GM12878 (cell line): ENCODE results near the gene CDK11B. TPM values are rescaled to one million over a fixed set of nuclear protein-coding genes. Genes with fewer than 3 reads are reported as not detected.
"Not testable (repeated sequence)": the region's sequence is repeated elsewhere in the genome, so short reads cannot be mapped to it uniquely, and the experiment has no call there.

Experiments used
- ATAC-seq: fragments of 200-7000 bp; cut with Tn5 transposase; 3 replicates; pipeline ENCODE4 v1.9.1; 2020; ENCODE audit warnings: mild to moderate bottlenecking, moderate library complexity
- BruUV-seq: library from RNA; stranded (reverse); fragments of 400-500 nt; replicated peaks from 2 replicates; lab custom pipeline; 2021; lab: Mats Ljungman, UMichigan
- CTCF ChIA-PET: fragments of 300-600 bp; sonication (Branson Sonifier 250); formaldehyde crosslinking; extraction: SDS; loops from one replicate; lab custom pipeline; 2021; ENCODE audit warnings: inconsistent platforms; lab: Yijun Ruan, JAX
- POLR2A ChIA-PET: fragments of 350-600 bp; formaldehyde crosslinking; extraction: SDS; loops from one replicate; lab custom pipeline; 2021; ENCODE audit warnings: inconsistent platforms; lab: Charles Lee
- RAD21 ChIA-PET: fragments of 300-600 bp; sonication (Branson Sonifier 250); formaldehyde crosslinking; loops from one replicate; lab custom pipeline; 2023; ENCODE audit warnings: antibody characterized with exemption; ENCODE audit not compliant: unreplicated experiment; lab: Charles Lee
- SMC1A ChIA-PET: fragments of 300-600 bp; sonication (Branson Sonifier 250); formaldehyde crosslinking; loops from one replicate; lab custom pipeline; 2023; ENCODE audit not compliant: unreplicated experiment, uncharacterized antibody; lab: Charles Lee
- DNase-seq: peaks from one replicate; pipeline ENCODE4 v3.0.0-alpha.2; 2011; ENCODE audit warnings: low read depth, low spot score
- FAIRE-seq: peaks from 3 replicates; lab custom pipeline; 2011; peaks lifted over from hg19 to GRCh38; lab: Jason Lieb, UNC
- H2AFZ ChIP-seq: 2 replicates; pipeline ENCODE4 v1.6.0; 2011; ENCODE audit warnings: low read depth, low read length, control low read depth; ENCODE audit not compliant: control insufficient read depth
- H3K27ac ChIP-seq: 2 replicates; pipeline ENCODE4 v1.5.1; 2011; ENCODE audit warnings: control low read depth; ENCODE audit not compliant: control insufficient read depth, insufficient read depth
- H3K27me3 ChIP-seq, 2 experiments: replicated peaks in 1 of 2; 2 replicates each; pipeline versions ENCODE4 v1.6.0 to v1.6.1; 2011; ENCODE audit warnings: low read length in 1 of 2; ENCODE audit not compliant: control insufficient read depth in 2 of 2, insufficient read depth in 2 of 2
- H3K36me3 ChIP-seq, 2 experiments: 2 replicates each; pipeline ENCODE4 v1.5.1; 2011; ENCODE audit warnings: low read length in 1 of 2; ENCODE audit not compliant: control insufficient read depth in 2 of 2, insufficient read depth in 2 of 2
- H3K4me1 ChIP-seq: 2 replicates; pipeline ENCODE4 v1.6.1; 2011; ENCODE audit warnings: mild to moderate bottlenecking, low read length, moderate library complexity, mixed read lengths; ENCODE audit not compliant: control insufficient read depth, insufficient read depth
- H3K4me2 ChIP-seq: 2 replicates; pipeline ENCODE4 v1.6.0; 2011; ENCODE audit warnings: control low read depth; ENCODE audit not compliant: control insufficient read depth, insufficient read depth
- H3K4me3 ChIP-seq: fragments of 200-600 bp; sonication (generic); 2 replicates; pipeline ENCODE4 v1.5.1; 2016
- H3K79me2 ChIP-seq: 2 replicates; pipeline ENCODE4 v1.6.0; 2011; ENCODE audit warnings: low read length; ENCODE audit not compliant: control insufficient read depth, insufficient read depth
- H3K9ac ChIP-seq: 2 replicates; pipeline ENCODE4 v1.8.0; 2011; ENCODE audit warnings: low read length, control low read depth, mixed read lengths; ENCODE audit not compliant: control insufficient read depth, insufficient read depth
- H3K9me3 ChIP-seq: replicated peaks from 3 replicates; pipeline ENCODE4 v1.5.1; 2011; ENCODE audit warnings: mild to moderate bottlenecking, low read length; ENCODE audit not compliant: control insufficient read depth, insufficient read depth
- H4K20me1 ChIP-seq: 2 replicates; pipeline ENCODE4 v1.6.0; 2011; ENCODE audit not compliant: control insufficient read depth, insufficient read depth
- CEBPZ ChIP-seq: fragments of 150-350 bp; IDR thresholded peaks from 2 replicates; pipeline ENCODE4 v1.6.1; 2016; ENCODE audit warnings: low read depth, low read length
- CREB1 ChIP-seq: IDR thresholded peaks from 2 replicates; pipeline ENCODE4 v1.6.1; 2012; ENCODE audit warnings: low read depth, mild to moderate bottlenecking, inconsistent platforms
- HCFC1 ChIP-seq: fragments of 150-350 bp; IDR thresholded peaks from 2 replicates; pipeline ENCODE4 v1.6.1; 2014; ENCODE audit warnings: low read length
- PKNOX1 ChIP-seq: fragments of 450-650 bp; IDR thresholded peaks from 2 replicates; pipeline ENCODE4 v1.6.1; 2016; ENCODE audit warnings: mild to moderate bottlenecking
- RAD21 ChIP-seq: IDR thresholded peaks from 2 replicates; pipeline ENCODE4 v1.6.1; 2011; ENCODE audit warnings: mild to moderate bottlenecking, low read depth, low read length, moderate library complexity; ENCODE audit not compliant: insufficient read depth
- REST ChIP-seq: IDR thresholded peaks from 2 replicates; pipeline ENCODE4 v1.6.1; 2012; ENCODE audit warnings: mild to moderate bottlenecking, low read depth, low read length
- ZNF207 ChIP-seq: fragments of 450-650 bp; IDR thresholded peaks from 2 replicates; pipeline ENCODE4 v1.6.1; 2014; ENCODE audit warnings: antibody characterized with exemption, mild to moderate bottlenecking, borderline replicate concordance
- WGBS: methylation state at CpG from one replicate; pipeline ENCODE4 v1.1.6; 2016; ENCODE audit warnings: low lambda C conversion rate; ENCODE audit not compliant: insufficient replicate concordance, insufficient coverage; ENCODE audit errors: missing lambda C conversion rate; 5-methylcytosine and 5-hydroxymethylcytosine counted together
- in situ Hi-C: fragments of 300-500 bp; cut with MboI; formaldehyde crosslinking; loops from 9 replicates; pipeline ENCODE4 v1.14.3; 2018; ENCODE audit warnings: mixed read lengths
- intact Hi-C: fragments of 100-400 bp; cut with micrococcal nuclease; formaldehyde crosslinking; loops from one replicate; pipeline ENCODE4 v1.14.2; 2022; ENCODE audit not compliant: unreplicated experiment
- polyA plus RNA-seq, 11 experiments: library from polyadenylated mRNA; depleted of rRNA in 4 of 11; unstranded in 6 of 11; stranded (reverse) in 5 of 11; fragments of >200 nt; fragmentation: Nextera tagmentation in 4 of 11; fragmentation: Illumina TruSeq in 1 of 11; extraction: Ambion mirVana in 4 of 11; extraction: Trizol in 1 of 11; gene quantifications; 1 replicate in 1 of 11; 2 replicates in 10 of 11; pipeline versions ENCODE4 v1.2.1 to v1.2.3, GENCODE V29; 2011 to 2016; ENCODE audit warnings: inconsistent platforms in 2 of 11, missing spikeins in 2 of 11, low read depth in 1 of 11
- total RNA-seq, 4 experiments: library from RNA; depleted of rRNA in 3 of 4; stranded (reverse); fragments of >200 nt in 3 of 4; fragmentation: Illumina TruSeq in 1 of 4; extraction: Trizol in 1 of 4; gene quantifications; 2 replicates each; pipeline versions ENCODE4 v1.2.1 to v1.2.3, GENCODE V29; 2013 to 2021

The CDK11B gene
- total and polyA plus RNA-seq, 10 of the 15 experiments (the other 5 are each of a cell fraction or from before 2014, with no cell fraction given): 3.2 to 30.9 (median 18.0) TPM

GRCh38 chr1:1674806-1675205, 16.0 kb upstream of the CDK11B start:
- H4K20me1 ChIP-seq, H3K27ac ChIP-seq, SMC1A ChIA-PET, FAIRE-seq, RAD21 ChIA-PET, H3K9ac ChIP-seq, intact Hi-C loops, H3K27me3 ChIP-seq, POLR2A ChIA-PET, BruUV-seq, H3K4me2 ChIP-seq, H3K9me3 ChIP-seq, H3K4me3 ChIP-seq, in situ Hi-C loops, H3K79me2 ChIP-seq, CTCF ChIA-PET, ATAC-seq, H3K36me3 ChIP-seq, H2AFZ ChIP-seq, DNase-seq: not testable (repeated sequence)
- H3K4me1 ChIP-seq: peaks cover 24% of the 10 kb centered on the region
- 84% methylated on average over 13 of the region's 21 CpGs for WGBS

GRCh38 chr1:1672181-1672965, 13.6 kb upstream of the CDK11B start:
- BruUV-seq: TSS peak; percentile 20
- FAIRE-seq: no peak
- peaks cover 4 to 6% of the 10 kb centered on the region in 2 experiments for H3K36me3 ChIP-seq
- no peaks in the 10 kb centered on the region for H3K9me3 ChIP-seq
- H4K20me1 ChIP-seq: no peaks in the 10 kb centered on the region
- no peak overlapping the region for H3K9ac ChIP-seq
- POLR2A ChIA-PET: no interaction called here
- in situ Hi-C loops: no loop called here
- RAD21 ChIA-PET: no interaction called here
- H3K27ac ChIP-seq: no peak overlapping the region
- H3K27me3 ChIP-seq: no peaks in the 10 kb centered on the region
- H3K4me2 ChIP-seq: no peak overlapping the region
- SMC1A ChIA-PET: no interaction called here
- intact Hi-C loops: no loop called here
- H2AFZ ChIP-seq: no peak overlapping the region
- 98% methylated on average over 25 of the region's 25 CpGs for WGBS
- no peak overlapping the region for H3K4me3 ChIP-seq
- CTCF ChIA-PET: no interaction called here
- DNase-seq: no peak
- H3K4me1 ChIP-seq: peaks cover 3% of the 10 kb centered on the region
- H3K79me2 ChIP-seq: no peaks in the 10 kb centered on the region; the same call in 1 of the 2 replicates
- ATAC-seq: no peak
- TF ChIP-seq REST: no peak
- TF ChIP-seq CEBPZ: no peak
- no peak for TF ChIP-seq RAD21
- TF ChIP-seq CREB1: no peak
- TF ChIP-seq PKNOX1: no peak
- no peak for TF ChIP-seq ZNF207
- no peak for TF ChIP-seq HCFC1
